NOMO-1 treated with dmso at 0.1 percent for 144 hours (cell line): ENCODE data around the gene PRKAR2B.

Source experiments
- DNase-seq: peaks from one replicate; lab custom pipeline; 2025; ENCODE audit not compliant: unreplicated experiment; lab: John Stamatoyannopoulos, UW

The PRKAR2B gene

DNA sequence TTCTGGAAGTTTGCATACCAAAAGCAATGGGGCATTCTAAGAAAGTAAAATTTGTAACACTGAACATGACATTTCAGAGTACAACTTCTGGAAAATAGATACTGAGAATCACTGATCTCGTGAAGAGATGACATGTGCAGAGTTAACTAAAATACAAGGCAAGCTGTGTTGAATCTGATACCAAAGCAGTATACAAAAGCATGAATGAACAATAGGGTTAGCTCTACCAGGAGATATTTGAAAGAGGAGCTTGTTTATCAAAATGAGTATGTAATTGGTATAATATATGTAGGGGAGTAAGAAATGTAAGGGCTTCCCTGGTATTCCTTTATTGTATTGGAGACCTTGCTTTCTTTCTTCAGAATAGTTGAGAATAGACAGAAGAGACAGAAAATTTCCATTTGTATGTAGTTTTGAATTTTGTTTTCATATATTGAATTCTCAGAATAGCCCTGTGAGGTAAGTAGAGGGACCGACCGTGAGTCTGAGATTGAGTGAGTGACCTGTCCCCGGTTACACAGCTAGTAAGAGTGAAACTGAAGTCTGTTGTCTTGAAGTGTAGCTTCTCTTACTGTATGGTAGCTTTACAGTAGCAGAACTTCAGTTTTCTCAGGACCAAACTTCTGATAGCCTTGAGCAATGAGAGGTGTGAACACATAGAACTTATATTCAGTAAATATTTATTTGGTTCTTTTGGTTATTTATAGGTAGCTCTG is 129.3 kb downstream of the PRKAR2B start:
- no peak for DNase-seq

DNA sequence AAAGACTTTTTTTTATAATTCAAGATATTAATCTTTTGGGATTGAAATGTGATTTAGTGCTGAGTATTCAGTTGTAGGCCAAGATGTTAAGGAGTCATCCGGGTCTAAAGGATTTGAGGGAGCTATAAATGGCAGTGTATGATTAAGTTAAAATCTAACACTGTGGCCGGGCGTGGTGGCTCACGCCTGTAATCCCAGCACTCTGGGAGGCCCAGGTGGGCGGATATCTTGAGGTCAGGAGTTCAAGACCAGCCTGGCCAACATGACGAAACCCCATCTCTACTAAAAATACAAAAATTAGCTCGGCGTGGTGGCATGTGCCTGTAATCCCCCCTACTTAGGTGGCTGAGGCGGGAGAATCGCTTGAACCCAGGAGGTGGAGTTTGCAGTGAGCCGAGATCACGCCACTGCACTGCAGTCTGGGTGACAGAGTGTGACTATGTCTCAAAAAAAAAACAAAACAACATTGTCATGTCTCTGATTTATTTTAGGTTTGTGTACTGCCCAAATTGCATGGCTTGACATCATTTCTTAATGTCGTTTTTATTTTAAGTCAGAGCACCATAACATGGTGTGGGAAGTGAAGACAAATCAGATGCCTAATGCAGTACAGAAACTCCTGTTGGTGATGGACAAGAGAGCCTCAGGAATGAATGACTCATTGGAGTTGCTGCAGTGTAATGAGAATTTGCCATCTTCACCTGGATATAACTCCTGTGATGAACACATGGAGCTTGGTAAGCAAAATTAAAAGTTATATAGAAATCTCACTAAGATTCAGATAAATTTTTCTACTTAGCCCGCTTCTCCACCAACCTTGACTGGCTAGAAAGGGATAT is 135.0 kb downstream of the PRKAR2B start:
- DNase-seq = no peak

DNA sequence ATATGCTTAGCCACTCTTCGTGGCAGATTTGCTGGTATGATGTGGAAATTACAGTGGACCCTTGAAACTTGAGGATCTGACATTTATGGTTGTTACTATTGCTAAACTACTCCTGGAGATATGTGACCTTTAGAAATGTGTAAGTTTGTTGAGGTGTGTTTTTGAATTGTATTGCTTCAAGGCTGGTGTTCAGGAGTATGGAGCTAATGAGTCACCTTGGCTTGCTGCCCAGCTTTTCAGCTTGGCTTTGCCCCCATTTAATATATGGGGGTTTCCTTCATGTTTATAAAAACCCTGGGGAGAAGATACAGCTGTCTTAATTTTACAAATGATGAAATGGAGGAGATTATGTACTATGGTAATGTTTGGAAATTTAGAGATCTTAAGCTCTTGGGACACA is 135.9 kb downstream of the PRKAR2B start:
- DNase-seq = no peak

DNA sequence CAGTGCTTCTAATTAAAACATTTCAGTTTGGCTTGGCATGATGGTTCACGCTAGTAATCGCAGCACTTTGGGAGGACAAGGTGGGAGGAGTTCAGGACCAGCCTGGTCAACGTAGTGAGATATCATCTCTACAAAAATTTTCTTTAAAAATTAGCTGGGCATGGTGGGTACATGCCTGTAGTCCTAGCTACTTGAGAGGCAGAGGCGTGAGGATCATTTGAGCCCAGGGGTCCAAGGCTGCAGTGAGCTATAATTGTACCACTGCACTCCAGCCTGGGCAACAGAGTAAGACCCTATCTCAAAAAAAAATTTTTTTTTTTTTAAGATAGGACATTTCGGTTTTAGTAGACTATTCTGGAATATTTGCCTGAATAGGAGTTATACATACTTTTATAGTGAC is 136.7 kb downstream of the PRKAR2B start:
- DNase-seq = no peak

DNA sequence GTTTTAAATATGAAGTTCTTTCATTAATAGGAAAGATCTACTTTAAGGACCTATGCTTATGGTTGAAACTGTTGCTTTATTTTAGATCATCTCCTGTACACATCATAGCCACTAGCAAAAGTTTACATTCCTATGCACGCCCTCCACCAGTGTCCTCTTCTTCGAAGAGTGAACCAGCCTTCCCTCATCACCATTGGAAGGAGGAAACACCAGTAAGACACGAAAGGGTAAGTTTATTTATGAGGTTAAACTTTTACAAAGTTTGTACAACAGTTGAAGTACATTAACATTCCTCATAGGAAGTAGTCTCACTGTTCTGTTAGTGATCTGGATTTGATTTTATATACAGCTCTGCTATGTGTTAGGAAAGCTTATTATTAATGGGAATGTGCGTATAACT is 141.2 kb downstream of the PRKAR2B start:
- DNase-seq = no peak

DNA sequence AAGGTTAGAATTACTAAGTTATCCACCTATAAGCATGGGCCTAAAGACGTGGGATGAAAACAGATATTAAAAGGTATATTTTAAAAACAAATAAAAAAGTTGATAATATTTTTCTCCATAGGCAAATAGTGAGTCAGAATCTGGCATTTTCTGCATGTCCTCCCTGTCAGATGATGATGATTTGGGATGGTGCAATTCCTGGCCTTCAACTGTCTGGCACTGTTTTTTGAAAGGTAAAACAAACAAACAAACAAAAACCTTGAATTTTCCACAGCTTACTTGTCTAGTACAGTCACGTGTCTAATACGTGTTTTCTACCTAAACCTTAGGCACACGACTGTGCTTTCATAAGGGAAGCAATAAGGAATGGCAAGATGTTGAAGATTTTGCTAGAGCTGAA is 141.7 kb downstream of the PRKAR2B start:
- no peak for DNase-seq

DNA sequence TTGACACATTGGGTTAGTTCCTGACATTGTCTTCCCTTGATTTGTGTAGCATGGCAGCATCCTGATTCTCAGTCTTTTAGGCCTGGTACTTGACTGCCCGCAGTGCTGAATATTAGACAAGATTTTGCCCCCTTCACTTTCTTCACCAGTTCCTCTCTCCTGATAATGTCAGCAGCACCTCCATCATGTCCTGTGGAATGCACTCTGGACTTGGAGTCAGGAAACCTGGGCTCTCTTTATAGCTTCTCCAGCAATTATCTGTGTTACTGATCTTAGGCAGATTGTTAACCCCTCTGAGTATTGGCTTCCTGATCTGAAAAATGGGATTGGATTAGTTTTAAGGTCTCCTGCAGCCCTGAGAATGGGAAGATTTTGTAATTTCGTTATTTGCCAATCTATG is 143.3 kb downstream of the PRKAR2B start:
- DNase-seq = no peak

DNA sequence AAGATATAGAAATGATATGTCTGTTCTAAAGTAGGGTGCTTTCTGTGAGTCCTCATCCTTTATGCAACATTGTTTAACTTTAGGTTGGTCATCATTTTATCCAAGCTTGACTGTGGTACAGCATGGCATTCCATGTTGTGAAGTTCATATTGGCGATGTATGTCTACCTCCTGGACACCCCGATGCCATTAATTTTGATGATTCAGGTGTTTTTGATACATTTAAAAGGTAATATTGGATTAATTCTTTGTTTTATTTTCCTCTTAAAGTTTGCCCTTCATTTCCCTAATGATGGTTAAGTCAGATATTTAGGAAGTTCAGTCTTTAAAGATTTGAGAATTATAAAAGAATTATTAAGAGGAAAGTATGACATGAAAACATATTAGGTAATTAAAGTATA is 145.6 kb downstream of the PRKAR2B start:
- DNase-seq = no peak

DNA sequence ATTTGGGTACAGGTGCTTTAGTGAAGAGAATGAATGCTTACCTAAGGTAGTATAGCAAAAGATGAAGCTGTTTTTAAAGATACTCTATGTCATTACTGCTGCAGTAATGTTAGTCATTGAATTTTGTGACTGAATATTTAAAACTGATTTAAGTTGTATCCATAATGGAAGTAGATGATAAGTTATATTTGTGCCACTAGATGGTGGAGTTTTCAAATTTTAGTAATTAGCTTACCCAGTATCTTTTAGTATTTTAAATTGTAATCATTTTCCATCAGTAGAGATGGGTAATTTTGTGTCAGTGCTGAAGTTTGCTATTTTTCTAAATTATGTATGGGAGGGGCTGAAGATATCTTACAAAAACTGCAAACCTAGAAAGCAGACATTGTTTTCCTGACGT is 149.5 kb downstream of the PRKAR2B start:
- DNase-seq = no peak

DNA sequence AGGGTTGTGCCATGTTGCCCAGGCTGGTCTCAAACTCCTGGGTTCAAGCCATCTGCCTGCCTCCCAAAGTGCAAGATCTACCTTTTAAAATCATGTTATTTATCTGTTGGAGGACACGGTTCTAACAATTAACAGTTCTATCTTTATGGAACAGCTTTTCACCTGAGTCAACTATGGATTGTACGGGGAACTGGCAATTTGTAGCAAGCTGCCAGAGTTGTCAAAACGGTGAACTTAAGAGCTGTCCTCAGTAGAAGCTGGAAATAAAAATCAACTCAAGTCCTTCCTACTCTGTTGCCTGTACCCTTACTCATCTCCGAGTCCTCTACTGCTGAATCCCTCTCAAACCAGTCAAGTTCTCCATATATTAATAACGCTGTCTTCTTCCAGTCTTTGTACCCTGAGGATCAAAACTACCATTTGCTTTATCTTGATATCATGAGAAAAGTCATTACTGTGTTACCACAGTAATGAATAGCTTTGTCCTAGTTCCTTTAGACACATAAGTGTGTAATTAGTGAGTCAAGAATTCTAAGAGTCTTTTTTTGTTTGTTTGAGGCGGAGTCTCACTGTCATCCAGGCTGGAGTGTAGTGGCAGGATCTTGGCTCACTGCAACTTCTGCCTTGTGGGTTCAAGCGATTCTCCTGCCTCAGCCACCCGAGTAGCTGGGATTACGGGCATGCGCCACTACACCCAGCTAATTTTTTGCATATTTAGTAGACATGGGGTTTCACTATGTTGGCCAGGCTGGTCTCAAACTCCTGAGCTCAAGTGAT is 152.5 kb downstream of the PRKAR2B start:
- DNase-seq = no peak

DNA sequence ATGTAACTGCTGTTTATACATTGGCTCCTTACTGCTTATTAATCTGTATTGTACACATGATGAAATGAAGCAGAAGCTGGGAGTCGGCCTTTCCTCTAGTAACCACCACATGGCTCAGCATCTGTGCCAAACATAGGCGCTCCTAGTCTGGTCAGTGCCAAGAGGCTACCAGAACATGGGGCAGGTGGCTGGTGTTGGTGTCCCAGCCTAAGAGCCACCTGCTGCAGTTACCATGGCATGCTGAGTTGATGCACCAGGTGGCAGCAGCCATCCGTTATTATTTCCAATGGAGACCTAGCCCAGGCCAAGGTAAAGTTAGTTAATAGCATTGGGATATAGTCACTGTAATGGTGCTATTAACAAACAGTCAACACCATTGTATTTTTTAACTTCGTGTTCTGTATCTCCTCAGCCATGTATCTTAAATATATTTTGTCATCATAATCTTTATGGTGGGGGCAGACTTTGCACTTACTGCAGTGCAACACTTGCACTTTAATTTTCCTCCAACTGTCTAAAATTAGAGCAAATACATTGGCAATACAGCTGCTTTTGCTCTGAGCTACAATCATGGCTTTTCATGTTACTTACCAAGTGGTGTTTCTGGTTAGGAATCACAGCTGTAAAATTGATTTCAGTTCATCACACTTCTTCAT is 157.4 kb downstream of the PRKAR2B start:
- DNase-seq = no peak

DNA sequence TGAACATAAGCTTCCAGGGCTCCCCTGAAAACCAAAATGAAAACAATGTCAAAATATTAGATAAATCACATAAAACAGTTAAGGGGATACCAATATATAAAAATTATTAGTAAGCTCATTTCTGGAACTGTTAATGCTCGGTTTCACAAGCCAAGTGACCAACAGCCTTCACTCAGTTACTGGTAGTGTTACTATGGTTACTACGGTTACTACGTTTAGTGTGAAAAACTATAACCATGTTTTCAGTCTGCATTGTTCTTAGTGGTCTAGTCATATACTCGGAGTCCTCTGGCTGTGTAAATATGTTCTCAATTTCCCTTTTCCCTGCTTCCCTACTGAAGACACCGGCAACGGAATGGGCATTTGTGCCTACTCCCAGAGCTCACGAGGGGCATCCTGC is 159.1 kb downstream of the PRKAR2B start:
- DNase-seq = no peak

DNA sequence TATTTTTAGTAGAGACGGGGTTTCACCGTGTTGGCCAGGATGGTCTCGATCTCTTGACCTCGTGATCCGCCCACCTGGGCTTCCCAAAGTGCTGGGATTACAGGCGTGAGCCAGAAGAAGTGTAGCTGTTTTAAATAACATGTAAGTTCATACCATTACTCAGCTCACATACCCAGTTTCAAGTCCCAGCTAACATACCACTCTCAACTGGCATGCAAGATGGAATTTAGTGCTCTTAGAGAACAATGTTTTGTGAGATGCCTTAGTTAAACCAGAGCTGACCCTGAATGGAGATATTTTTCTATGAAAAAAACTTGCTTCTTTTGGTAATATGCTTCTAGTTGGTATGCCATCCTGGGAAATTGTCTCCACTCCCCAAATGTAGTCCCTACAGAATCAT is 161.6 kb downstream of the PRKAR2B start:
- DNase-seq = no peak

DNA sequence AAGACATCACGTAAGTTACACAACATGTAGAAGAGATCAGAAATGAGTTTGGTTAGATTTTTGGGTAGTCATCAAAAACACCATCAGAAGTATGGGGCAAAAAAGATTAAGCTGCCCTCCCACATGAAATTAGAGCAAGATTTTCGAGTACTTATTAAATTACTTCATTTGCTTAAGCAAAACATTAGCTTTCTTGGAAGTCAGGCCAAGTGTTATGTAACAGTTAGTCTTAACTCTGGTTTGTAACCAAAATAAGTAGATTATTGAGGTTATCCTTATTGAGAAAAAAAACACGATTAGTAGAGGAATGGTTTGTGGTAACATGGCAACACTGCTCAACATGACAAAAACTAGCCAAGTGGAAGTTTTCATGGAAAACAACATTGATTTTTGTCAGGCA is 162.2 kb downstream of the PRKAR2B start:
- no peak for DNase-seq

DNA sequence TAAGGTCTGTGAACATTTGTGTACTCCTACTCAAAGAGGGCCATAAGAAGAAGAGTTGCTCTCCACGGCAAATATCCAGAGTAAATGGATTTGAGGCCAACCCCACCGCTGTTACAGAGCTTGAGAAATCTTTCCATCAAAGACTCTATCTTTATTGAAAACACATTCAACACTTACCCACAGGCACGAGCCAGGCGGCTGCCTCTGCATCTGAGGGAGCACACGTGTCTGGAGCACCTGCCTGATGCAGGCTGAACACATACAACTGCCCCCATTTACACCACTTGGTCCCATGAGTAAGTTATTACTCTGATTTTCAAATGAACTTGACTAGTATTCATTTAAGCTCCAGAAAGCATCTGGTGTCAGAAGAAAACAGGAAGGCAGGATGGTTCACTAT is 163.0 kb downstream of the PRKAR2B start:
- no peak for DNase-seq

DNA sequence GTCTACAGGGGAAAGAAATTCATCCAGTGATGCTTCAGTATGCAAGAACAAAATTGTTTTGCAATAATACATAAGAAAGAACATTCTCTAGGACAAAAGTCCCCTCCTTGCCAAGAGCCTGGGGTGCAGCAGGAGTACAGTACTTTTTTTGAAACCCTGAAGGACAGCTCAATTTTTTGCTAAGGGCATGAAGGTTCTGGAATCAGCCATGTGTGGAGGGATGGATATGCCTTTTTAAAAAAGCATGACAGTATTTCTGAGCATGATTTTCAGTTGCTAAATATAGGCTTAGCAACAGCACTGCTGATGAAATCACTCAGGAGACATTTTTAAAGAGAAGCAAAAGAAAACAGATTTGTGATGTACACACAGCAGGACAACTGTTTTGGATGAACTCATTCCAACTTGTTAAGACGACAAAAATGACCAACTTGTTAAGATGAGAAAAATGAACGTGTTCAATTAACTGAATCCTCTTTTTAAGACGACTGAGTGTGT is 163.6 kb downstream of the PRKAR2B start:
- no peak for DNase-seq

DNA sequence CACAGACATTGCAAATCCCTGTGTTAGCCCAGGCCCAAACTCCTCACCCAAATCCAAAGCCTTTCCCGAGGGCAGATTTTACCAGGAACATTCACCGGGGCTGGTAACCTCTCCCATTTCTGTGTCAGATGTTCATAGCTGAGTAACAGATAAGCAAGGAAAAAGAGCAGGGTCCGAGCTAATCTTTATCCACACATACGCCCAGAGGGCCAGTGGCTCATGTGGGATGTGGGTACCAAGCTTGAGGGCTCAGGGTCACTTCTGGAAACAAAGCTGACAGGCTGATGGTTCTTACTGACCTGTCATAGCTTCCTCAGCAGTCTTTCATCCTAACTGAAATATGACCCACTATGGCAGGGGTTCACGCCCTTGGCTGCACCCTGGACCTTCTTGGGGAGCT is 164.1 kb downstream of the PRKAR2B start:
- no peak for DNase-seq

DNA sequence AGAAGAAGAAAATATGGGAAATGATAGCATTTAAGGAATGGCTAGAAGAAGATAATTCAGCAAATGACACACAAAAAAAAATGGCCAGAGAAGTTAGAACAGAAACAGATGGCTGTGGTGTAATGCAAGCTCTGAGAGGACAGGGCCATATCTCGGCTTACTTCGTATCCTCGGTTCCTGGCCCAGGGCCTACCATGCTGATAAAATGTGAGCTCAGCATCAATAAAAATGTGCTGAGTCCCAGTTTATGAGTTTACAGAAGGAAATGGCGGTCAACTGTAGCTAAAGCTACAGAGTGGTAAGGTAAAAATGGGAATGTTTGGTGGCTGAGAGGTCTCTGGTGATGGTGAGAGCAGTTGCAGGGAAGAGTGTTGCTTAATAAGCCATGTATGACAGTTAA is 165.1 kb downstream of the PRKAR2B start:
- no peak for DNase-seq

DNA sequence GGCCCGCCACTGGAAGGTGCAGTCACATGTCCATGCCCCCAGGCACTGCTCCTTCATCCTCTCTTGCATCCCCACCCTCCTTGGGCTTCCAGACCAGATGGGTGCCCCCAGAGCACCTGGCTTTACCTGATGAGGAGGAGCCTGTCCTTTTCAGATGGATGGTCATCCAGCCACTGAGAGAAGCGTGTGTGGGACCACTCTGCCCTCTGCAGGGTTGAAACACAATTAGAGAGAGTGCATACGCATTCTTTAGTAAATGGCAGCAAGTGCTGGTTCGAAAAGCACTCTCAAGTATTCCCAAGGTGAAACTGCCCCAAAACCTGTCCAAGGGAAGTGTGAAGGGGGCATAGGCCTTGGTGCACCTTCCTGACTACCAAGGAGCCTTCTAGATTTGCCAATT is 165.9 kb downstream of the PRKAR2B start:
- DNase-seq = no peak
